Liver (tissue), 9 donors: ENCODE results near the gene SECTM1. TPM values are rescaled to one million over a fixed set of nuclear protein-coding genes. Genes with fewer than 3 reads are reported as not detected.
"Not testable (repeated sequence)": the region's sequence is repeated elsewhere in the genome, so short reads cannot be mapped to it uniquely, and the experiment has no call there.

Experiments used
- DNase-seq: peaks from one replicate; pipeline ENCODE4 v3.0.0-alpha.2; 2017; ENCODE audit warnings: low spot score
- H3K27ac ChIP-seq, 2 donors: one replicate each; pipeline ENCODE4 v1.7.0; 2013; ENCODE audit warnings: inconsistent platforms in 2 of 2, low read length in 2 of 2, control low read depth in 1 of 2, low read depth in 1 of 2, mild to moderate bottlenecking in 1 of 2
- H3K27me3 ChIP-seq, 4 donors: one replicate each; pipeline versions ENCODE4 v1.6.1 to v1.7.0; 2013; ENCODE audit warnings: low read length in 3 of 4, inconsistent platforms in 1 of 4, mild to moderate bottlenecking in 1 of 4, moderate library complexity in 1 of 4; ENCODE audit not compliant: control insufficient read depth in 4 of 4, insufficient read depth in 4 of 4
- H3K36me3 ChIP-seq, 4 donors: one replicate each; pipeline versions ENCODE4 v1.6.1 to v1.7.0; 2013; ENCODE audit warnings: low read length in 3 of 4, mild to moderate bottlenecking in 3 of 4, low read depth in 1 of 4, moderate library complexity in 1 of 4; ENCODE audit not compliant: control insufficient read depth in 4 of 4, insufficient read depth in 3 of 4
- H3K4me1 ChIP-seq, 4 donors: one replicate each; pipeline versions ENCODE4 v1.6.1 to v1.7.0; 2013; ENCODE audit warnings: low read length in 3 of 4, mild to moderate bottlenecking in 3 of 4, moderate library complexity in 1 of 4; ENCODE audit not compliant: control insufficient read depth in 4 of 4, insufficient read depth in 4 of 4
- H3K4me3 ChIP-seq, 3 donors: one replicate each; pipeline versions ENCODE4 v1.6.1 to v1.7.0; 2013; ENCODE audit warnings: low read length in 3 of 3, control low read depth in 1 of 3, low read depth in 1 of 3, mild to moderate bottlenecking in 1 of 3
- H3K9ac ChIP-seq, 2 donors: one replicate each; pipeline ENCODE4 v1.7.0; 2013; ENCODE audit warnings: low read length in 2 of 2, mild to moderate bottlenecking in 2 of 2, moderate library complexity in 2 of 2, control low read depth in 1 of 2, low read depth in 1 of 2
- H3K9me3 ChIP-seq, 4 donors: one replicate each; pipeline versions ENCODE4 v1.6.1 to v1.7.0; 2013; ENCODE audit warnings: low read length in 3 of 4; ENCODE audit not compliant: control insufficient read depth in 4 of 4
- EGR1 ChIP-seq, 2 donors: IDR thresholded peaks; 2 replicates each; pipeline ENCODE4 v1.6.1; 2016 to 2018; ENCODE audit warnings: antibody characterized with exemption in 2 of 2, low read depth in 2 of 2
- FOXA1 ChIP-seq: IDR thresholded peaks from 2 replicates; pipeline ENCODE4 v1.6.1; 2016; ENCODE audit warnings: antibody characterized with exemption
- FOXA2 ChIP-seq: IDR thresholded peaks from 2 replicates; pipeline ENCODE4 v1.6.1; 2016; ENCODE audit warnings: antibody characterized with exemption
- GABPA ChIP-seq, 2 donors: IDR thresholded peaks in 1 of 2; conservative IDR thresholded peaks in 1 of 2; 2 replicates each; pipeline ENCODE4 v1.6.1; 2016; ENCODE audit warnings: antibody characterized with exemption in 2 of 2, mild to moderate bottlenecking in 1 of 2, moderate library complexity in 1 of 2
- HNF4A ChIP-seq, 2 donors: conservative IDR thresholded peaks; 2 replicates each; pipeline ENCODE4 v1.6.1; 2016; ENCODE audit warnings: antibody characterized with exemption in 2 of 2, mild to moderate bottlenecking in 2 of 2
- HNF4G ChIP-seq: IDR thresholded peaks from 2 replicates; pipeline ENCODE4 v1.6.1; 2016; ENCODE audit warnings: antibody characterized with exemption
- JUND ChIP-seq, 2 donors: IDR thresholded peaks; 2 replicates each; pipeline ENCODE4 v1.6.1; 2016; ENCODE audit warnings: antibody characterized with exemption in 2 of 2
- NR2F2 ChIP-seq: IDR thresholded peaks from 2 replicates; pipeline ENCODE4 v1.6.1; 2016; ENCODE audit warnings: antibody characterized with exemption
- RAD21 ChIP-seq, 2 donors: IDR thresholded peaks; 2 replicates each; pipeline ENCODE4 v1.6.1; 2016; ENCODE audit warnings: antibody characterized with exemption in 2 of 2, mild to moderate bottlenecking in 2 of 2
- RXRA ChIP-seq, 2 donors: IDR thresholded peaks; 2 replicates each; pipeline ENCODE4 v1.6.1; 2017 to 2018; ENCODE audit warnings: antibody characterized with exemption in 2 of 2, mild to moderate bottlenecking in 1 of 2
- SP1 ChIP-seq: IDR thresholded peaks from 2 replicates; pipeline ENCODE4 v1.6.1; 2018; ENCODE audit warnings: antibody characterized with exemption, mild to moderate bottlenecking
- TAF1 ChIP-seq: conservative IDR thresholded peaks from 2 replicates; pipeline ENCODE4 v1.6.1; 2016; ENCODE audit warnings: antibody characterized with exemption, mild to moderate bottlenecking
- YY1 ChIP-seq: IDR thresholded peaks from 2 replicates; pipeline ENCODE4 v1.6.1; 2016; ENCODE audit warnings: antibody characterized with exemption, mild to moderate bottlenecking
- ZBTB33 ChIP-seq: IDR thresholded peaks from 2 replicates; pipeline ENCODE4 v1.6.1; 2016; ENCODE audit warnings: antibody characterized with exemption
- WGBS: extraction: QIAGEN DNeasy Blood & Tissue Kit; methylation state at CpG from one replicate; pipeline ENCODE4 v1.1.7; 2013; 5-methylcytosine and 5-hydroxymethylcytosine counted together
- polyA plus RNA-seq, 2 donors: library from polyadenylated mRNA; stranded (reverse) in 1 of 2; unstranded in 1 of 2; fragments of 200-250 nt in 1 of 2; fragments of >200 nt in 1 of 2; fragmentation: Nextera tagmentation in 1 of 2; extraction: Ambion mirVana in 1 of 2; gene quantifications; one replicate each; pipeline versions ENCODE4 v1.2.1 to v1.2.3, GENCODE V29; 2013 to 2015
- total RNA-seq, 2 donors: library from RNA; depleted of rRNA; stranded (reverse); fragments of >200 nt; gene quantifications; one replicate each; pipeline ENCODE4 v1.2.3, GENCODE V29; 2014
- TF ChIP-seq, protein P1 (sequence below): fragments of 150-350 bp; IDR thresholded peaks from 2 replicates; pipeline ENCODE4 v1.5.1; 2017; ENCODE audit warnings: improper control_type of control experiment, low read depth, low read length; ENCODE audit not compliant: missing input control
- TF ChIP-seq, protein P2 (sequence below): IDR thresholded peaks from 2 replicates; pipeline ENCODE4 v1.6.1; 2016; ENCODE audit warnings: antibody characterized with exemption
- TF ChIP-seq, protein P3 (sequence below): IDR thresholded peaks from 2 replicates; pipeline ENCODE4 v1.6.1; 2016; ENCODE audit warnings: antibody characterized with exemption
- TF ChIP-seq, protein P4 (sequence below): IDR thresholded peaks from 2 replicates; pipeline ENCODE4 v1.6.1; 2016; ENCODE audit warnings: antibody characterized with exemption, mild to moderate bottlenecking
- donor health status: healthy.
- donor health status: healthy.
- donor health status: healthy.
- donor health status: healthy.
- donor health status: healthy.

SECTM1 gene
- total and polyA plus RNA-seq, 4 donors: 1.3 to 14.2 (median 4.6) TPM

GRCh38 chr17:82373731-82374625 is 40.4 kb upstream of the SECTM1 start:
- Histone ChIP-seq H3K27me3 (peaks cover 0 to 17% (median 6%) of the 10 kb centered on the region in 4 donors), H3K9me3 (no peaks in the 10 kb centered on the region), H3K4me1 (peaks cover 5 to 27% (median 15%) of the 10 kb centered on the region in 4 donors), H3K9ac (no peak overlapping the region), H3K4me3 (no peak overlapping the region), H3K36me3 (no peaks in the 10 kb centered on the region), H3K27ac (no peak overlapping the region)
- 89% methylated on average over 37 of the region's 37 CpGs for WGBS
- no peak for TF ChIP-seq FOXA1
- TF ChIP-seq, protein P1, sequence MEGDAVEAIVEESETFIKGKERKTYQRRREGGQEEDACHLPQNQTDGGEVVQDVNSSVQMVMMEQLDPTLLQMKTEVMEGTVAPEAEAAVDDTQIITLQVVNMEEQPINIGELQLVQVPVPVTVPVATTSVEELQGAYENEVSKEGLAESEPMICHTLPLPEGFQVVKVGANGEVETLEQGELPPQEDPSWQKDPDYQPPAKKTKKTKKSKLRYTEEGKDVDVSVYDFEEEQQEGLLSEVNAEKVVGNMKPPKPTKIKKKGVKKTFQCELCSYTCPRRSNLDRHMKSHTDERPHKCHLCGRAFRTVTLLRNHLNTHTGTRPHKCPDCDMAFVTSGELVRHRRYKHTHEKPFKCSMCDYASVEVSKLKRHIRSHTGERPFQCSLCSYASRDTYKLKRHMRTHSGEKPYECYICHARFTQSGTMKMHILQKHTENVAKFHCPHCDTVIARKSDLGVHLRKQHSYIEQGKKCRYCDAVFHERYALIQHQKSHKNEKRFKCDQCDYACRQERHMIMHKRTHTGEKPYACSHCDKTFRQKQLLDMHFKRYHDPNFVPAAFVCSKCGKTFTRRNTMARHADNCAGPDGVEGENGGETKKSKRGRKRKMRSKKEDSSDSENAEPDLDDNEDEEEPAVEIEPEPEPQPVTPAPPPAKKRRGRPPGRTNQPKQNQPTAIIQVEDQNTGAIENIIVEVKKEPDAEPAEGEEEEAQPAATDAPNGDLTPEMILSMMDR: no peak
- TF ChIP-seq YY1: no peak
- TF ChIP-seq, protein P2, sequence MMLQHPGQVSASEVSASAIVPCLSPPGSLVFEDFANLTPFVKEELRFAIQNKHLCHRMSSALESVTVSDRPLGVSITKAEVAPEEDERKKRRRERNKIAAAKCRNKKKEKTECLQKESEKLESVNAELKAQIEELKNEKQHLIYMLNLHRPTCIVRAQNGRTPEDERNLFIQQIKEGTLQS: no peak
- TF ChIP-seq, protein P3, sequence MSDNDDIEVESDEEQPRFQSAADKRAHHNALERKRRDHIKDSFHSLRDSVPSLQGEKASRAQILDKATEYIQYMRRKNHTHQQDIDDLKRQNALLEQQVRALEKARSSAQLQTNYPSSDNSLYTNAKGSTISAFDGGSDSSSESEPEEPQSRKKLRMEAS: no peak
- TF ChIP-seq RAD21 (IDR thresholded peaks at IDR 0.05): no peak
- no peak for TF ChIP-seq HNF4G
- no peak for TF ChIP-seq EGR1 (IDR thresholded peaks at IDR 0.05; ENCODE audit: low read depth in 2 of 2)
- no peak for TF ChIP-seq JUND (IDR thresholded peaks at IDR 0.05)
- no peak for TF ChIP-seq SP1
- TF ChIP-seq, protein P4, sequence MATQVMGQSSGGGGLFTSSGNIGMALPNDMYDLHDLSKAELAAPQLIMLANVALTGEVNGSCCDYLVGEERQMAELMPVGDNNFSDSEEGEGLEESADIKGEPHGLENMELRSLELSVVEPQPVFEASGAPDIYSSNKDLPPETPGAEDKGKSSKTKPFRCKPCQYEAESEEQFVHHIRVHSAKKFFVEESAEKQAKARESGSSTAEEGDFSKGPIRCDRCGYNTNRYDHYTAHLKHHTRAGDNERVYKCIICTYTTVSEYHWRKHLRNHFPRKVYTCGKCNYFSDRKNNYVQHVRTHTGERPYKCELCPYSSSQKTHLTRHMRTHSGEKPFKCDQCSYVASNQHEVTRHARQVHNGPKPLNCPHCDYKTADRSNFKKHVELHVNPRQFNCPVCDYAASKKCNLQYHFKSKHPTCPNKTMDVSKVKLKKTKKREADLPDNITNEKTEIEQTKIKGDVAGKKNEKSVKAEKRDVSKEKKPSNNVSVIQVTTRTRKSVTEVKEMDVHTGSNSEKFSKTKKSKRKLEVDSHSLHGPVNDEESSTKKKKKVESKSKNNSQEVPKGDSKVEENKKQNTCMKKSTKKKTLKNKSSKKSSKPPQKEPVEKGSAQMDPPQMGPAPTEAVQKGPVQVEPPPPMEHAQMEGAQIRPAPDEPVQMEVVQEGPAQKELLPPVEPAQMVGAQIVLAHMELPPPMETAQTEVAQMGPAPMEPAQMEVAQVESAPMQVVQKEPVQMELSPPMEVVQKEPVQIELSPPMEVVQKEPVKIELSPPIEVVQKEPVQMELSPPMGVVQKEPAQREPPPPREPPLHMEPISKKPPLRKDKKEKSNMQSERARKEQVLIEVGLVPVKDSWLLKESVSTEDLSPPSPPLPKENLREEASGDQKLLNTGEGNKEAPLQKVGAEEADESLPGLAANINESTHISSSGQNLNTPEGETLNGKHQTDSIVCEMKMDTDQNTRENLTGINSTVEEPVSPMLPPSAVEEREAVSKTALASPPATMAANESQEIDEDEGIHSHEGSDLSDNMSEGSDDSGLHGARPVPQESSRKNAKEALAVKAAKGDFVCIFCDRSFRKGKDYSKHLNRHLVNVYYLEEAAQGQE: no peak
- no peak for TF ChIP-seq ZBTB33
- no peak for TF ChIP-seq FOXA2
- no peak for TF ChIP-seq GABPA (IDR thresholded peaks at IDR 0.05 in 1 of 2, conservative IDR thresholded peaks at IDR 0.05 in 1 of 2)
- TF ChIP-seq HNF4A (conservative IDR thresholded peaks at IDR 0.05): no peak
- no peak for TF ChIP-seq RXRA (IDR thresholded peaks at IDR 0.05)
- TF ChIP-seq NR2F2: no peak
- TF ChIP-seq TAF1: no peak
- DNase-seq: no peak

GRCh38 chr17:82373072-82373452 is 39.5 kb upstream of the SECTM1 start:
- WGBS: 91% methylated on average over 10 of the region's 10 CpGs
- H3K9me3 ChIP-seq, H3K36me3 ChIP-seq, H3K27ac ChIP-seq, DNase-seq, H3K9ac ChIP-seq, H3K4me3 ChIP-seq: not testable (repeated sequence)
- peaks cover 0 to 17% (median 4%) of the 10 kb centered on the region in 4 donors for H3K27me3 ChIP-seq
- H3K4me1 ChIP-seq: peaks cover 5 to 27% (median 15%) of the 10 kb centered on the region in 4 donors
